Frontal cortex (tissue), 4 donors: ENCODE results near the gene ST3GAL4. TPM values are rescaled to one million over a fixed set of nuclear protein-coding genes. Genes with fewer than 3 reads are reported as not detected.
"Not testable (repeated sequence)": the region's sequence is repeated elsewhere in the genome, so short reads cannot be mapped to it uniquely, and the experiment has no call there.

Experiments used
- DNase-seq, 2 donors: peaks; one replicate each; pipeline ENCODE4 v3.0.0; 2012; ENCODE audit warnings: low spot score in 2 of 2
- FAIRE-seq: peaks from 2 replicates; lab custom pipeline; 2012; peaks lifted over from hg19 to GRCh38; lab: Jason Lieb, UNC
- total RNA-seq: library from RNA; depleted of rRNA; stranded (reverse); fragments of >200 nt; gene quantifications from one replicate; pipeline ENCODE4 v1.2.3, GENCODE V29; 2014
- donor health status: control.
- donor health status: control.
- donor health status: control.

ST3GAL4 gene
- total RNA-seq, 1 donor from 2014 or later = 15.9 TPM

DNA sequence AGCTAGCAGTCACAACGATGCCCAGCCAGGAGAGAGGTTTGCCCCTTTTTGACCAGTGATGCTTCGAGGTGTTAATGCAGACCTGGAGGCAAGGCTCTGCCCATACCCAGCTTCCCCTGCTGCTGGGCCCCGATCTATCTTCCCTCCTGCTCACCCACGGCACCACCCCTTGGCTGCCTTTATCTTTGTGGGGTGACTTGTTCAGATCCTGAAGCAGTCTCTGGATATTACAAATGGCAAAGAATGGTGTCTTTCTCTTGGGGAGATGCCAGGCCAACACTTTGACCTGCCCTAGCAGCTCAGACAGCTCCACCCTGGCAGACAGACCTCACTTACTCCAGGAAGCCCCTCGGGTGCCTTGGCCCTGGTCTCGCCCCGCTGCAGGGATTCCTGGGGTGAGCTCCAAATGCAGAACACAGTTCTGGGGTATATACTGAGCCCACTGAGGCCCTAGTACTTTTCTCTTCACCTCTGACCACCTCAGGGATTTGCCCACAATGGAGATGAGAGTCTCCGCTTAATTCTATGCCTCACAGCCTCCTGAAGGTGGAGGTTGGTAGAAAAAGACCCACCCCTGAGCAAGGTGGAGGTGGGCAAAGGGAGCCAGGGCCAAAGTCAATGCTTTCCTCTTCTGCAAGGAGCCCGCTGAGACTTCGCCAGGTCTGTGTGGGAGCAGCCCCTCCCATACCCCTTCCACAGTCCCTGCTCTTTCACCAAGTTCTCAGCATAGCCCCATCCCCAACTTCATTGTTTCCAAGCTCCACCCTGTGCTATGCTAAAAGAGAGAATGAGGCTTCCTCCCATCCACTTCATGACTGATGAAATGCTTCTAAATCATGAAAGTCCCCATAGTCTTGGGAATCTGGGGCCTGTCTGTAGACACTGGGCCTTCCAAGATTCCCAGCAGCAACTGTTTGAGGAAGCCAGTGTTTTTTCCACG, 11.1 kb upstream of the ST3GAL4 start:
- no peak for FAIRE-seq
- no peak for DNase-seq

DNA sequence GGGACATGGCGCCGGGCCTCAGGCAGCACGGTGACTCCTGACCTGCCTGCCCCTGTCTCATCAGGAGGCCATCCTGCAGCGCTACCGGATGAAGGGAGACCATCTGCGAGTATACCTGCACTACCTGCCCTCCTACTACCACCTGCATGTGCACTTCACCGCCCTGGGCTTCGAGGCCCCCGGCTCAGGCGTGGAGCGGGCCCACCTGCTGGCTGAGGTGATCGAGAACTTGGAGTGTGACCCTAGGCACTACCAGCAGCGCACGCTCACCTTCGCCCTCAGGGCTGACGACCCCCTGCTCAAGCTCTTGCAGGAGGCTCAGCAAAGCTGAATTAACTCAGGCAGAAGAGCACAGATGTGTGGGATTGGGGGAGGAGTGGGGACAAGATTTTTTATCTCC, 10.2 kb upstream of the ST3GAL4 start:
- DNase-seq (no peak), FAIRE-seq (no peak)

DNA sequence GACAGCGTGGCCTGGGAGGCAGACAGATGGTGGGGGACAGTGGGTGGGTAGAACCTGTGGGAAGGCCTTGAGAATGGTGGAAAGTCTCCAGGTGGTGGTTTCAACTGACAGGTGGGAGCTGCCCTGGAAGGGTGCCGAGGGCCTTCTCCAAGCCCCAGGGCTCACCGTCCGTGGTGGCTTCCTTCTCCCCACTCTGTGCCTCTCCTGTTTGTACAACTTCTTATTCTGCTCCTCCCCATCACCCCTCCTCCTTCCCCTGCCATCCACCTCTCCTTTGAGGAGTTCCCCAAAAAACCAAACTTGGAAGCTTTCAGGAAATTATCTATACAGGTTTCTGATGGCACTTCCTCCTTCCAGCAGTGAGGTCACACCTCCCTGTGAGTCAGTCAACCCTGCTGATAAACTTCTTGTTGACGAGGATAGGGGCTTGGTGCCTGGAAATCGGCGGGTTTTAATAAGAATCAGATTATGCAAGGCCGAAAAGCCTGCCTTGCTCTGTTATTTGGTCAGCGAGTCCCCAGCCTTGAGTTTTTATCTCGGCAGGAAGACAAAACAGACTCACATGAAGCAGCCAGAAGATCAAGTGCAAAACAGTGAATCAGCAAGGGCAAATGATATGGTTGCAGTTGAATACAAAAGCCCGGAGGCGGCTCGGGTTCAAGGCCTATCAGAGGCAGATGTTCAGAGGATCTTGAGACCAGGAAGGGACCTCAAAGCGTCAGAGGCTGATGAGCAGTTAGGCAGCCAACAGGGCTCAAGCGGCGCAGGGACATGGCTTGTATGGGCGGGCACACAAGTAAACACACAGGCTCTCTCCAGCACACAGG, 9.5 kb upstream of the ST3GAL4 start:
- FAIRE-seq (no peak), DNase-seq (no peak)

DNA sequence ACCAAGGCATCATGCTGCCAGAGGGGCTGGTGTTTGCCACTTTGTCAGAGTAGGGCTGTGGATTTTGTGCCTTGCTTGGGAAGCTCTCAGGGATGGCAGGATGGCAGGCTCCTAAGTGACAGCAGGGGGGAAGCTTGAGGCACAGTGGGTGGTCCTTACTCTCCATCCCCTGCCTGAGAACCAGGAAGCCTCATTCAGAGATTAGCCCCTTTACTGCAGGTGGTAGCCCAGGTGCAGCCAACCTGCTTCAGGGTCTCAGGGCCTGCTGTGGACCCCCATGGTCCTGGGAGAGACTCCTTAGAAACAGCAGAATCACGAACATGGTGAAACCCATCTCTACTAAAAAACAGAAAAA, 8.9 kb upstream of the ST3GAL4 start:
- no peak for DNase-seq
- no peak for FAIRE-seq

DNA sequence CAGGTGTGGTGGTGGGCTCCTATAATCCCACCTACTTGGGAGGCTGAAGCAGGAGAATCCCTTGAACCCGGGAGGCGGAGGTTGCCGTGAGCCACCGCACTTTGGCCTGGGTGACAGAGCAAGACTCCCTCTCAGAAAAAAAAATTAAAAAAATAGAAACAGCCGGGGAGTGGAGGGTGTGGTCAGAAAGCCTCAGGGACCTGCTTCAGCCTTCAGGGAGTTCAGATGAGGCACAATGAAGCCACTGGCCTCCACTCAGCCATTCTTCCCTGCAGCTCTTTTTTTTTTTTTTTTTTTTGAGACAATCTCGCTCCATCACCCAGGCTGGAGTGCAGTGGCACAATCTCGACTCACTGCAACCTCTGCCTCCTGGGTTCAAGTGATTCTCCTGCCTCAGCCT, 8.5 kb upstream of the ST3GAL4 start:
- not testable (repeated sequence) for DNase-seq, FAIRE-seq

DNA sequence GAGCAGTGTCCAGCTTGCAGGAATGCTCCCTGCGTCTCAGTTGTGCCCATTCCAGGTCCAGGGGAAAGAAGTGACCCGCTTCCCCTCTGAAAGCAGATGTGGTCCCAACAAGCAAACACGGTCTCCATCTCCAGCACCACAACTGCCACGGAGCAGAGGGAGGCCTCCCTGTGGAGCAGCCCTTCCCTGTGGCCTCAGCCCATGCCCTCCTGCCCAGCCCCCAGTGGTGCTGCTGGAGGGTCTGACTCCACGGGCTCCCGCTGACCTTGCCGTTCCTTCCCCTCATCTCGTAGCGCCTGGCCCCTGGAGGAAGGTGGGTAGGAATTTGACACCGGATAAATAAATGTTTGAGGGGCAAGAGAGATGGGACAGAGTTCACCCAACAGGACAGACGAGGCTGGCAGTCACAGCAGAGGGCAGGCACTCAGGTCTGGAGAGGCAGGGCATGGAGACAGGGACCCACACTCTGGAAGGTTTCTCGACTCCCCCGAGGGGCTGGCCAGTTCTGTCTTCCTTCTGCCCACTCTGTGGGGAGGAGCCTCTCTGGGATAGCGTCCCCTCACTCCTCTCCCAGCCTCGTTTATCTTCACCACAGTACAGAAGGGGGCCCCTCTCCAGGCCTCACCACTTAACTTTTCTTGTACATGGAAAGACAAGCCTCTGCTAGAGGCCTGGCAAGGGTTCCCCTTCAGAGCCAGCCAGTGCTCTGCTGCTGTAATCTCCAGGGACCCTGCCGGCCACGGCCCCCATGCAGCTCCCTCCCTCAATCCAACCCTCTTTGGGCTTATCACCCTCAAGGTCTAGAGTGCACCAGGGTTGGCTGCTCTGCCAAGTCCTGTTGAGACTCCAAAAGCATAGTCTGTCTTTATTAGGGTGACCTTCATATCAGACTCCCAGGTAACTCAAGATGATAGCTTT, 7.5 kb upstream of the ST3GAL4 start:
- DNase-seq = no peak
- no peak for FAIRE-seq

DNA sequence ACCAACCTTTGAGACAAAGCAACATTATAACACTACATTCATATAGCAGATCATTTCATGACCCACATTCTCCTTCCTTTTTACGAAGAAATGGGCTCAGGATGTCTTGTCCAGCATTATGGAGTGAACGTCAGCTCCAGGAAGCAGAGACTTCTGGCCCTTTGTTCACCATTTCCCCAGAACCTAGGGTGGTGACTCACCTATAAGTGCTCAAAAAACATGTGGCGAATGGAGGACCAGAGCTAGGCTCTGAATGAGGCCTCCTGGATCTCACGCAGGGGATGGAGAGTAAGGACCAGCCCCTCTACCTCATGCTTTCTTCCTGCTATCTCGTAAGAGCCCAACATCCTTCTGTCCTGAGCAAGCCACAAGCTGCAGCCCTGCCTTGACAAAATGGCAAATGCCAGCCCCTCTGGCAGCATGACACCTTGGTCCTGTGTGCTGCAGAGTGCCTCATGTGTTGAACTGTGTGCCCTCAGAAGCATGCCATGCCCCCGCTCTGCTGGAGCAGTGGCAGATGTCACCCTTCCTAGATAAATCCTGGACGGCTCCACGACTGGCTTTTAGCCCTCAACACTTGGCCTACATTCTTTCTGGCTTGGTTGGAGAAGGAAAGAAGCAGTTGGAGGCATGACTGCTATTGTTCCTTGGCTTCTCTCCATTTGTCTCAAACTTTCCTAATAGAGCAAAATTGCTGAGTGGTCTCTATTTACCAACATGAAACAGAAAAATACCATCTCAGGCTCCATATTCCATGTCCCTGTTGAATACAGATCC, 6.5 kb upstream of the ST3GAL4 start:
- DNase-seq (no peak), FAIRE-seq (no peak)

DNA sequence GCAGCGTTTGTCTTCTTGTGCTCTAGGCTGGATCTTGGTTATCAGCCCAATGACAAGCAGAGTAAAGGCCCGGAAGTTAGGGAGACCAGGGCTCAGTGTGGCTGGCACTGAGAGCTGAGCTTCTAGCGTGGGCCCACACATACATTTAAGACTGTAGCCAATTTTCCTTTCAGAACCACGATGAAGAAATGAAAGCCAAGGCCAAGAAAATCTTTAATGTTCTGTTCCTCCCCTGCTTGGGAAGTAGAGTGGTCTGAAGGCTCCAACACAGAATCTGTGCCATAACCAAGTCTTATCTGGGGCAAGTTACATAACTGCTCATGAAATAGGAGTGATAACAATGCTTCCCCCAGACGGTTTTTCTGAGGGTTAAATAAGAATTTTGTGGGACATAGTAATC, 4.7 kb upstream of the ST3GAL4 start:
- DNase-seq = no peak

DNA sequence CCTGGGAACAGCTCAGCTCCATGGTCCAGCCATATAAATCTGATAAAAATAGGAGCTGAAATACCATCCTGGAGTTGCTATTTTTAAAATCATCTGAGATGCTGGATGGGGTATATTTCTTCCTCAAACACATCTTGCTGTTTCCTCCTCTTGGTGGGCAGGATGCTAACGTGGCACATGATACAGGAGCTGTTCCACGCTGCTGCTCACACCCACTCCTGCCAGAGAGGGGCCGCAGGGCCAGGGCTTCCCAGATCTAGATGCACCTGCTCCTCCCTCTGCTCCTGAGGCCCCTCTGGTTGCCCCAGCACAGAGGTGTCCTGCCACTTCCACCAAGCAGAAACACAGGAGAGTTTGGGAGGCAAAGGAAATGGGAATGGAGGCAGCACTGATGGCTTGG, 3.3 kb upstream of the ST3GAL4 start:
- FAIRE-seq (no peak), DNase-seq (no peak)

More for the DNA sequence above, 4.7 kb upstream of the ST3GAL4 start:
- FAIRE-seq = no peak

DNA sequence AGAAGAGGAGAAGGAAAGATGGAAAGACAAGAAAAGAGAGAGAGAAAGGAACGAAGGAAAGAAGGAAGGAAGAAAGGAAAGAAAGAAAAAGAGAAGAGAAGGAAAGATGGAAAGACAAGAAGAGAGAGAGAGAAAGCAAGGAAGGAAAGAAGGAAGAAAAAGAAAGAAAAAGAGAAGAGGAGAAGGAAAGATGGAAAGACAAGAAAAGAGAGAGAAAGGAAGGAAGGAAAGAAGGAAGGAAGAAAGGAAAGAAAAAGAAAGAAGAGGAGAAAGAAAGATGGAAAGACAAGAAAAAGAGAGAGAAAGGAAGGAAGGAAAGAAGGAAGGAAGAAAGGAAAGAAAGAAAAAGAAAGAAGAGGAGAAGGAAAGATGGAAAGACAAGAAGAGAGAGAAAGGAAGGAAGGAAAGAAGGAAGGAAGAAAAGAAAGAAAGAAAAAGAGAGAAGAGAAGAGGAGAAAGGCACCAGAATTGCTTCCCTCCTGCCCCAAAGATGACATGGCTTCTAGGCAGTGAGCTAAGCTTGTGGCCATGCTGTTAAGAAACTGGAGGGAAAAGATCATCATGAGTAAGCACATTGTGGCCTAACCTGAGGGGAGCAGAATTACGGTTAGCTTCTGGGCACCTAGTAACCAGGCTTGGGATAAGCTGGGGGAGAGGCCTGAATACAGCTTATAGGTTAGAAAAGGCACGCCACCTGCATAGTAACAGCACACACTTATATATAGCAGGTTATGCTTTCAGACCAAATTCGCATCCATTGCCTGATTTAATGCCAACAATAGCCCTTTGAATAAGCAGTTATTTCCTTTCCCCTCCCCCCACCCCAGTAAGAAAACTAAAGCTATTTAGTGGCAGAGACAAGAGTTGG, 2.3 kb upstream of the ST3GAL4 start:
- FAIRE-seq (no peak), DNase-seq (no peak)

DNA sequence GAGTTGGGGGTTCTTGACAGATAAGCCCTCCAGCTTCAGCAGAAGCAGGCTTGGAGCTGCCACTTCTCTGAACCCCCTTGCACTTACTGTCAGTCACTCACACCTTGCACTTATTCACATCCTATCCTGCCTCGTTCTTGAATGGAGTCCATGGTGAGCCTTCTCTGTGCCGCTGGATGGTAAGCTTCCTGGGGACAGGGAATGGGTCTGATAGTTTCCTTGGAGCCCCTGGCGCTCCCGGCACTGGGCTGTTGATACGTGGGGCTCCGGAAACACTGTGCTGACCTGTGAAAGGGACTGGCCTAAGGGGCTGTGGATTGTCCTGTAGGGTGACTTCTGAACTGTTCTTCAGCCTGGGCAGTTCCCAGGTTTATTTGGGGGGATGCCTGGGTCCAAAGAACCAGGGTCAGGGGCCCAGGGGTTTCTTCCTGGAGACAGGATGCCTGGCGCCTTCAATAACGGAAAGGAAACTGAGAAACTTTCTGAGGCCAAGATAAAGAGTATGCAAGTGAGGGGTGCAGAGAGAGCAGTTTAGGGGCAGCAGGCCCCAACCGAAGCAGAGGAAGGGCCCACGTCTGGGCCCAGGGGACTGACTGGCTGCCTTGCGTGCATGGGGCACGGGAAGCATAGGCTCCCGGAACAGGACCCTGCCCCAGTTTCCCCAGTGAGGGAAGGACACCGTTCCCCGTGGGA, 709 bp upstream of the ST3GAL4 start:
- DNase-seq (no peak), FAIRE-seq (no peak)

DNA sequence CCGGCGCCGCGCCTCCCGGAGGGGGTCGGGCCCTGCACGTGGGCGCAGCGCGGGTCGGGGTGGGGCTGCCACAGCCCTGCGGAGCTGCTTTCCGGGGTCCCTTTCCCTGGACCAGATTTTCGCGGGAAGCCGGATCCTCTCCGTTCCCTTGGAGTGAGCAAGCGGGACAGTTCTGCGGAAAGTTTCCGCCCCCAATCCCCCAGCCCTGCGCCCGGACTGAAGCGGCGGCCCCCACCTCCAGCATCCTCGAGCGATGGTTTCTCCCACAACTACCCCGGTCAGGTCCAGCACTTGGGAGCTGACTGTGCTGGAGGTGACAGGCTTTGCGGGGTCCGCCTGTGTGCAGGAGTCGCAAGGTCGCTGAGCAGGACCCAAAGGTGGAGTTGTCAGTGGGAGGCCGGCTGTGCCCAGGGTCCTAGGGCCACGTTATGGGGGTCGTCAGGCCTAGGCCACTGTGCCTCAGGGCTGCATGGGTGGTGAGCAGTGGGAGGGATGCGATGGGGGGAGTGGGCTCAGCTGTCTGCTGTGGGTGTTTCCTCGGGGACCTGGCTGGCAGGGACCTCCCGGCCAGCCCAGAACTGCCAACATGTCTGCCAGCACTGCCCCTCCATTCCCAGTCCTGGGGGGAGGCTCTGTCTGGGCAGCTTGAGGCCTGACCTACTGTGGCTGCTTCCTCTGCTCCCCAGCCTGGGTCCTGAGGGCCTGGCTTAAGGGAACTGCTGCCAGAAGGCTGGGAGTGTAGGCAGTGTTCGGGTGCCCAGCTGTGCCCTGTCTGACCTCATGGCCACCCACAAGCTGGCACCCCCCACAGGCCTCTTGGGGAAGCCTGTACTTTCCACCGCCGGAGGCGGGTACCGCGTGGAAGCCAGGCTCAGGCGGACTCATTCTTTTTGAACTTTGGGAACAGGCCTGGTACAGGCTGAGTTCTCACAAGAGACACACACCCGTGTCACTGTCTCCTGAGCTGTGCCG, 726 bp downstream of the ST3GAL4 start:
- FAIRE-seq (no peak), DNase-seq (peak; percentile 60 to 67)

DNA sequence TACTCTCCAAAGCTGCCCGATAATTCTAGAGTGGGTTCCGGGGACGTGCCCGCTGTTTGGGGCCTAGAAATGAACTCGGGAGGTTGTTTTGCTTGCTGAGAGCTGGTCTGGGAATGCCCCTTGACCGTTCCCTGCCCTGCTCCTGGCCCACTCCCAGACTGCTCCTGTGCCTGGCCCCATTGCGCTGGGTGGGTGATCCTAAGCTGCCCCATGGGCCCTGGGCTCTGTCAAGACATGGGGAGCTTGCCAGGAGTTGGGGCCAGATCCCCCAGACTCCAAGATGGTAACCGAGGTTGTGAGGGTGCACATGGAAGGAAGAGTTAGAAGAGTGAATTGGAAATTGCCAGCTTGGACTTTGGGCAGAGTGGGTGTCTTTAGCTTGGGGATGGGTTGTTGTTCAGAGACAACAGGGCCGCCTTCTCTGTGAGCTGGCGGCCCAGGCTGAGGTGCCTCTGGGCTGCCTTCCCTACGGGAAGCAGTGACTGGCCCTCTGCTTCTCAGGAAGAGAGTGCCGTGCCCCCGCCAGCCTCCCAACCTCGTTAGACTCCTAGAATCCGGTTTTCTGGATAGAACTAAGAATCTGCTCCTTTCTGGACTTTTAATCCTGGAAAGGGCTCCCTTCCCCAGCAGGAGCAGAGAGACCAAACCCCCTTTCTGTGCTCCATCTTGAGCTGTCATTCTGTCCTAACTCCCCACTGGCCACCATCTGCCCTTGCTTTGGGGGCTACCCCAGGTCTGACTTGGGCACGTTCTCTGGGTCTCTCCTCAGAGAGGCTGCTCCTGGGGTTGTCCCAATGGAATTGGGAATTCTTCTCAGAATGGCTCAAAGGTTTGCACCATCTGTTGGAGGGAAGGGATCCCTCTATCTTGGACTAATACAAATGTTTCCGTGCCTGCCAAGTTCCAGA, 1.8 kb downstream of the ST3GAL4 start:
- FAIRE-seq = no peak

DNA sequence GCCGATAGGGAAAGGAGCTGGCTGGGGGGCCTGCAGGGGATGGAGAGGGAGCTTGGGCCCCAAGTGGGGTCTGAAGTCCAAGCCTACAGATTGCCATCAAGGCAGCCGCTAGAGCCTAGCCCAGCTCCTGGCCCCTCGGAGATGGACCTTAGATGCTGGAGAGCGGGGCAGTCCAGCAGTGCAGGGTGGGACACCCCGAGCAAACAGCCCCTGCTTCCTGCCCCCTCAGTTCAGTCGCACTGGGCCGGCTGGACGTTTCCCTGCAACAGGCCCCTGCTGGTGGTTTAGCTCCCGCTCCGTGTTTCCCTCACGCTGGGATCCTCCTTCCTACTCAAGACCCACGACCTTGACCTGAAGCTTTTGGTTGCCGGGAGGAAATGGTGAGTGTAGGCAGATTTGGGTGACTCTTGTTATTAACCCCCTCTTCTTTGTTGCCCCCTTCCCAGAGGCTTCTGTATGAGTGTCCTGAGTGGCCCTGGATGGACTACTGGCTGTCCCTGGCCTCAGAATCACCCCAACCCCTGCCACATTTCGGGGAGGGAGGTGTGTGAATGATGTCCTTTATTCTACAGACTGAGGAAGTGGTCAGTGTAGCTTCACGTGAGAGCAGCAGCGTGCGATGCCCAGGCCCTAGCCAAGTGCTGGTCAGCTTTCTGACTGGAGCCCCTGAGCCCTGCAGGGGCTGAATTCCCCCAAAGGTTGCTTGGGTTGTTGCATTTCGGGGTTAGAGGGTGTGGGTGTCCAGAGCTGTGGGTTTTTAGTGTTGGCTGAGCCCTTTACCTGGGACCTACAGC, 2.7 kb downstream of the ST3GAL4 start:
- DNase-seq (no peak), FAIRE-seq (no peak)

More for the DNA sequence above, 1.8 kb downstream of the ST3GAL4 start:
- DNase-seq = no peak

DNA sequence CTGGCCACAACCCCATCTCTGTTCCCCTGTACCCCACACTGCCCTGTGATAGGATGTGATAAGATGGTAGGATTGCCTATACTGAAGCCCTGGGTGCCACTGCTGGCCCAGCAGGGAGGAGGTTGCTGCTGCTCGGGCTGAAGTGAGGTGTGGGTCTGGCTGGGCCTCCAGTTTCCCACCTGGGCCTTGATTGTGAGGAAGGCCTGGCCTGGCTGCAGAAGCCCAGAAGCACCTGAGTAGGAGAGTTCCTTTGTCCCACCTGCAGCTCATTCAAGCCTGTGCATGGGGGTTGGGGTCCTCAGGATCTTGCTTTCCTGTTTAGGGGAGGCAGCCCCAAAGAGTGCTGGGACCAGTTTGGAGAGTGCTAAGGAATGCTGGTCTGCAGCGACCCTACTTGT, 3.3 kb downstream of the ST3GAL4 start:
- FAIRE-seq (no peak), DNase-seq (no peak)
